Uterus (tissue), 4 donors: ENCODE measurements around the gene TNRC6C. TPM values are rescaled to one million over a fixed set of nuclear protein-coding genes. Genes with fewer than 3 reads are reported as not detected.

ENCODE experiments used
- DNase-seq, 2 donors: peaks; one replicate each; pipeline ENCODE4 v3.0.0-alpha.2; 2019 to 2020
- H3K27ac ChIP-seq, 2 donors: fragments of 200-600 bp; sonication (generic); 1 replicate in 1 of 2; 2 replicates in 1 of 2; pipeline ENCODE4 v1.5.1; 2016 to 2018
- H3K27me3 ChIP-seq, 2 donors: fragments of 200-600 bp; sonication (generic); one replicate each; pipeline ENCODE4 v1.5.1; 2018 to 2019; ENCODE audit warnings: control low read depth in 1 of 2
- H3K36me3 ChIP-seq, 2 donors: fragments of 200-600 bp; sonication (generic); one replicate each; pipeline ENCODE4 v1.5.1; 2019; ENCODE audit warnings: control low read depth in 1 of 2
- H3K4me1 ChIP-seq, 2 donors: fragments of 200-600 bp; sonication (generic); one replicate each; pipeline ENCODE4 v1.5.1; 2018 to 2019; ENCODE audit warnings: control low read depth in 1 of 2
- H3K4me3 ChIP-seq, 2 donors: fragments of 200-600 bp; sonication (generic); 1 replicate in 1 of 2; 2 replicates in 1 of 2; pipeline ENCODE4 v1.5.1; 2018 to 2019; ENCODE audit warnings: mild to moderate bottlenecking in 1 of 2
- H3K9me3 ChIP-seq, 2 donors: fragments of 200-600 bp; sonication (generic); one replicate each; pipeline ENCODE4 v1.5.1; 2019; ENCODE audit warnings: control low read depth in 1 of 2
- POLR2A ChIP-seq, 2 donors: fragments of 450-650 bp; IDR thresholded peaks; one replicate each; pipeline ENCODE4 v1.6.1; 2016; ENCODE audit warnings: antibody characterized with exemption in 2 of 2, mild to moderate bottlenecking in 1 of 2, moderate library complexity in 1 of 2
- intact Hi-C: fragments of 100-400 bp; cut with DNase I; formaldehyde crosslinking; loops from one replicate; pipeline ENCODE4 v1.15.1; 2023; ENCODE audit warnings: low total_unique reads
- total RNA-seq, 4 donors: library from RNA; depleted of rRNA in 3 of 4; stranded (reverse); fragments of >200 nt in 3 of 4; gene quantifications; one replicate each; pipeline versions ENCODE4 v1.1.0 to v1.2.4, GENCODE V29; 2014 to 2023
- TF ChIP-seq, protein P1 (sequence below), 4 experiments: fragments of 200-600 bp in 2 of 4; fragments of 450-650 bp in 2 of 4; sonication (generic) in 2 of 4; IDR thresholded peaks; one replicate each; pipeline ENCODE4 v1.5.1; 2016 to 2019; ENCODE audit warnings: antibody characterized with exemption in 4 of 4, mild to moderate bottlenecking in 2 of 4, moderate library complexity in 1 of 4
- donor health status: DM: yes; HTN: yes; CAD: no.

Gene TNRC6C
- total RNA-seq, 4 donors from 2014 or later, result 4.6 to 68.0 (median 11.8) TPM

DNA sequence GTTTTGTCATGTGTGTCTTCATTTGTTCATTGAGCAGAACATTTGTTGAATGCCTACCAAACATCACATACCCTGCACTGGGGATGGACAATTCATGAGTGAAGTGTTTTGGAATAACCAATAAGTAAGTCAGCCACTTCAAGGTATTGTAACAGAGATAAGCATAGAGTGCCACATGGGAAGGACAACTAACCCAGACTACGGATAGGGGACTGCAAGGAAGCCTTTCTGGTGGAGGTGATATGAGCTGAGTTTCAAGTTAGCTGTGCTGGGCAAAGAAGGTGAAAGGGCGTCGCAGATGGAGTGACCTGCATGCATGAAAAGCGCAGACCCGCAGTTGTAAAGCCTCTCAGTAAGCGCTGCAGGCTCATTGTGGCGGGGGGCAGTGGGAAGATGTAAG lies 78.8 kb downstream of the TNRC6C start:
- Histone ChIP-seq H3K9me3 (no peaks in the 10 kb centered on the region), H3K27me3 (no peaks in the 10 kb centered on the region), H3K36me3 (no peaks in the 10 kb centered on the region), H3K4me3 (no peak overlapping the region), H3K4me1 (peaks cover 0 to 14% of the 10 kb centered on the region in 2 donors), H3K27ac (no peak overlapping the region)
- no peak for DNase-seq
- intact Hi-C loops, result no loop called here
- TF ChIP-seq, protein P1, sequence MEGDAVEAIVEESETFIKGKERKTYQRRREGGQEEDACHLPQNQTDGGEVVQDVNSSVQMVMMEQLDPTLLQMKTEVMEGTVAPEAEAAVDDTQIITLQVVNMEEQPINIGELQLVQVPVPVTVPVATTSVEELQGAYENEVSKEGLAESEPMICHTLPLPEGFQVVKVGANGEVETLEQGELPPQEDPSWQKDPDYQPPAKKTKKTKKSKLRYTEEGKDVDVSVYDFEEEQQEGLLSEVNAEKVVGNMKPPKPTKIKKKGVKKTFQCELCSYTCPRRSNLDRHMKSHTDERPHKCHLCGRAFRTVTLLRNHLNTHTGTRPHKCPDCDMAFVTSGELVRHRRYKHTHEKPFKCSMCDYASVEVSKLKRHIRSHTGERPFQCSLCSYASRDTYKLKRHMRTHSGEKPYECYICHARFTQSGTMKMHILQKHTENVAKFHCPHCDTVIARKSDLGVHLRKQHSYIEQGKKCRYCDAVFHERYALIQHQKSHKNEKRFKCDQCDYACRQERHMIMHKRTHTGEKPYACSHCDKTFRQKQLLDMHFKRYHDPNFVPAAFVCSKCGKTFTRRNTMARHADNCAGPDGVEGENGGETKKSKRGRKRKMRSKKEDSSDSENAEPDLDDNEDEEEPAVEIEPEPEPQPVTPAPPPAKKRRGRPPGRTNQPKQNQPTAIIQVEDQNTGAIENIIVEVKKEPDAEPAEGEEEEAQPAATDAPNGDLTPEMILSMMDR (IDR thresholded peaks at IDR 0.05), result no peak
- no peak for TF ChIP-seq POLR2A (IDR thresholded peaks at IDR 0.05)

DNA sequence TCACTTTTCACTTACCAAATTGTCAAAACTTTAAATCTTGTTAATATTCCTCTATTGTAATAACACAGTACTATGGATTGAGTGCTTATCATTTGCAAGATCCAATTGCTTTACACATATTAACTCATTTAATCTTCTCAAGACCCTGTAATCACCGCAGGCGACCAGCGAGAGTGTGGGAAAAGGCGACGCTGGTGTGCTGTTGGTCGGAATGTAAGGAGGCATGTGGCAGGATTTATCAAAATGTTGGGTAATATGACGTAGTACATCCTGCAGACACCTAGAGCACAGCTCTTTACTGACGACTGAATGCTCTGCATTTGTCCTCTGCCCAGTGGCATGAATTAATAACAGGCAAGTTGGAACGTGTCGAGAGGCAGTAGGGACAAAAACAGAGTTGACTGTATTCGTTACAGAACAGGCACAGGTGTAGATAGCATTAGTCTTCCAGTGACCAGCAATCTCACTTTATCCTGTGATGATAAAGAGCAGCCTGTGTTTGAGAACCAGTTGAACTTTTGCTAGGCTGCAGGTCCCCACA lies 80.3 kb downstream of the TNRC6C start:
- Histone ChIP-seq H3K4me1 (peaks cover 0 to 14% of the 10 kb centered on the region in 2 donors), H3K27ac (no peak overlapping the region)

DNA sequence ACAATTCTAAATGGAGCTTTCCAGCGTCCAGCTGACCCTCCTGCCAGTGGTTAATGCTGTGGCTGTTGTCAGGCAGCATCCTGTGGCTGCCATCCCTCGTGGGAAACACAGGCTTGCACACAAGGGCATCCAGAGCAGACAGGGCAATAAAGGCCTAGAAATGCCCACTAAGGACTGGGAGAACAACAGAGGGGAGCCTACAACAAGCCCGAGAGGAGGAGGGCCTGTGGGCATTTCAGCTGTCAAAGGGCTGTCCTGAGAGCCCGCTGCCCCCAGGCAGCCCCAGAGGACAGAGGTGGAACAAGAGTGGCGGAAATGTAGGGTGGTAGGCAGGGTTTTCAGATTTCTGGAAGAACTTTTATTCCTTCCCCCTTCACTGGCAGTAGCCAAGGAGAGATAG lies 81.1 kb downstream of the TNRC6C start:
- Histone ChIP-seq H3K27ac (peak overlapping the region; percentile 90 to 92), H3K9me3 (no peaks in the 10 kb centered on the region), H3K4me3 (no peak overlapping the region), H3K27me3 (no peaks in the 10 kb centered on the region), H3K4me1 (peaks cover 0 to 14% of the 10 kb centered on the region in 2 donors), H3K36me3 (no peaks in the 10 kb centered on the region)
- DNase-seq, result no peak
- TF ChIP-seq, protein P1 (IDR thresholded peaks at IDR 0.05), result no peak
- no peak for TF ChIP-seq POLR2A (IDR thresholded peaks at IDR 0.05)
- intact Hi-C loops, result no loop called here

More for the DNA sequence above, 80.3 kb downstream of the TNRC6C start:
- Histone ChIP-seq H3K9me3 (no peaks in the 10 kb centered on the region), H3K27me3 (no peaks in the 10 kb centered on the region), H3K36me3 (no peaks in the 10 kb centered on the region), H3K4me3 (no peak overlapping the region)
- intact Hi-C loops, result no loop called here
- TF ChIP-seq, protein P1 (IDR thresholded peaks at IDR 0.05), result no peak
- no peak for TF ChIP-seq POLR2A (IDR thresholded peaks at IDR 0.05)
- no peak for DNase-seq

DNA sequence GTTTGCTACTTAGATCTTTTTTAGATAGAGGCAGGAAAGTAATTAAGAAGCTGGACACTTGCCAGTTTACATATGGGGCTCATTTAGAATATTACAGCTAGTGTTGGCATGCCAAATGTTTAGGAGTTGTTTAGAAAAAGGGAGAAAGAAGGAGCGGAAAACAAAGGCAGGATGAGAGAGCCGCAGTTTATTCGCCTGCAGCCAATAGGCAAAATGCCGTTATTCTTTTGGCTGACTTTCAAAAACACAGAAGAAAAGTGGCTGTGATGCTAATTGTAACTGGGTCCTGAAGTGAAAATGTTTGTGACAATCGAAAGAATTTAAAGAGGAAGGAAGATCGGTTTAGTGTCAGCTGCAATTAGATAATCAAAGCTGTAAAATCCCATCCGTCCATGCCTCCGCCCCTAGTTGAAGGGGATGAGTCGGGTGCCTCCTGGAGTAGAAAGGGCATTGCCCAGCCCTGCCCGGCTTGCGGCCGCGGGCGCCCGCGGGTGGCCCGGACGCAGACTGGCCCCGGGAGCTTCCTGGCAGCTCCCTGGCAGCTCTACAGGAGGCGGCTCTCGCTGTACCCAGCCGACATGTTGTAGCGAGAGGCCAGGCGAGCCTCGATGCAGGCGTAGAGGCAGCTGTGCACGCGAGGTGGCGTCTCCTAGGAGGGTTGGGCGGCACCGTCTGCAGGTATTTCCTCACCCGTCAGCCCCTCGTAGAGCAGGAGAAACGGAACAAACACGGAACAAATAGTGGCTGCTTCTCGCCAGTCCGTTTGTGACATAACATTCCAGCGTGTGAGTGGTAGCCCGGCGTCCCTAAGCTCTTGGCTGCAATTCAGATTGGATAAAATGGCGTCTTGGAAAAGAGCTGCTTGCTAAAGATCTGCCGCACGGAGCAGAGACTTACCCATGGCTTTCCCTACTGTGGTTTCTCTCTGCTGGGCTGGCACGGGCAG lies 82.2 kb downstream of the TNRC6C start:
- peak overlapping the region; percentile 90 to 92 for H3K27ac ChIP-seq

More for the DNA sequence above, 82.2 kb downstream of the TNRC6C start:
- Histone ChIP-seq H3K36me3 (no peaks in the 10 kb centered on the region), H3K27me3 (no peaks in the 10 kb centered on the region), H3K4me1 (peaks cover 0 to 4% of the 10 kb centered on the region in 2 donors), H3K4me3 (peak overlapping the region; percentile 46 to 56), H3K9me3 (no peaks in the 10 kb centered on the region)
- no peak for TF ChIP-seq POLR2A (IDR thresholded peaks at IDR 0.05)
- TF ChIP-seq, protein P1 (IDR thresholded peaks at IDR 0.05), result peak in 2 of 4 experiments; percentile 6 to 8
- intact Hi-C loops, result no loop called here
- peak; percentile 50 to 58 for DNase-seq
